HepG2 (cell line): Measurements from ENCODE around the gene RAB34. TPM values are rescaled to one million over a fixed set of nuclear protein-coding genes. Genes with fewer than 3 reads are reported as not detected.

Experiments used
- FOXK2 ChIP-seq: fragments of 450-650 bp; IDR thresholded peaks from 2 replicates; pipeline ENCODE4 v1.6.1; 2016
- FOXO1 ChIP-seq: sonication (generic); formaldehyde crosslinking; IDR thresholded peaks from 2 replicates; pipeline ENCODE4 v1.4.0; 2020; ENCODE audit warnings: missing genetic modification reagents
- HMGA1 ChIP-seq: sonication (generic); formaldehyde crosslinking; conservative IDR thresholded peaks from 2 replicates; pipeline ENCODE4 v1.4.0; 2020; ENCODE audit warnings: missing genetic modification reagents
- HOXA9 ChIP-seq: sonication (generic); formaldehyde crosslinking; IDR thresholded peaks from 2 replicates; pipeline ENCODE4 v1.8.1; 2022; ENCODE audit warnings: missing genetic modification reagents, mild to moderate bottlenecking, moderate library complexity, borderline replicate concordance
- SSRP1 ChIP-seq: IDR thresholded peaks from 2 replicates; pipeline ENCODE4 v1.6.1; 2016; ENCODE audit warnings: control low read depth
- ZBTB21 ChIP-seq: sonication (generic); formaldehyde crosslinking; IDR thresholded peaks from 2 replicates; pipeline ENCODE4 v1.4.0; 2020; ENCODE audit warnings: missing genetic modification reagents
- polyA plus RNA-seq, 8 experiments: library from polyadenylated mRNA; depleted of rRNA in 3 of 8; stranded (reverse) in 7 of 8; unstranded in 1 of 8; fragments of >200 nt; fragmentation: Illumina TruSeq in 4 of 8; extraction: Trizol in 4 of 8; gene quantifications; 2 replicates each; pipeline versions ENCODE4 v1.2.1 to v1.2.3, GENCODE V29; 2011 to 2016; ENCODE audit warnings: low read depth in 4 of 8, missing spikeins in 1 of 8, mixed read lengths in 1 of 8; ENCODE audit not compliant: insufficient read depth in 1 of 8
- total RNA-seq, 5 experiments: library from RNA; depleted of rRNA; stranded (reverse); fragments of >200 nt; fragmentation: Illumina TruSeq; extraction: Trizol; gene quantifications; 2 replicates each; pipeline ENCODE4 v1.2.3, GENCODE V29; 2016; ENCODE audit warnings: low read depth in 1 of 5
- TF ChIP-seq, protein P1 (sequence below): sonication (generic); formaldehyde crosslinking; IDR thresholded peaks from 2 replicates; pipeline ENCODE4 v1.4.0; 2020; ENCODE audit warnings: missing genetic modification reagents, low read depth, mild to moderate bottlenecking, borderline replicate concordance
- TF ChIP-seq, protein P2 (sequence below): sonication (generic); formaldehyde crosslinking; IDR thresholded peaks from 2 replicates; pipeline ENCODE4 v1.4.0; 2020; ENCODE audit warnings: mild to moderate bottlenecking, missing genetic modification reagents
- TF ChIP-seq, protein P3 (sequence below): IDR thresholded peaks from 2 replicates; pipeline ENCODE4 v1.6.1; 2016; ENCODE audit warnings: low read depth, control low read depth
- TF ChIP-seq, protein P4 (sequence below): IDR thresholded peaks from 2 replicates; pipeline ENCODE4 v1.6.1; 2016; ENCODE audit warnings: control low read depth
- TF ChIP-seq, protein P5 (sequence below): IDR thresholded peaks from 2 replicates; pipeline ENCODE4 v1.6.1; 2016
- TF ChIP-seq, protein P6 (sequence below): sonication (generic); formaldehyde crosslinking; IDR thresholded peaks from 2 replicates; pipeline ENCODE4 v1.4.0; 2020; ENCODE audit warnings: missing genetic modification reagents
- TF ChIP-seq, protein P7 (sequence below): sonication (generic); formaldehyde crosslinking; conservative IDR thresholded peaks from 2 replicates; pipeline ENCODE4 v1.4.0; 2020; ENCODE audit warnings: missing genetic modification reagents

Gene RAB34
- total and polyA plus RNA-seq, 2 of the 13 experiments (the other 11 are each of a cell fraction or from before 2014, with no cell fraction given), result 0.49 TPM; not detected in 1

DNA sequence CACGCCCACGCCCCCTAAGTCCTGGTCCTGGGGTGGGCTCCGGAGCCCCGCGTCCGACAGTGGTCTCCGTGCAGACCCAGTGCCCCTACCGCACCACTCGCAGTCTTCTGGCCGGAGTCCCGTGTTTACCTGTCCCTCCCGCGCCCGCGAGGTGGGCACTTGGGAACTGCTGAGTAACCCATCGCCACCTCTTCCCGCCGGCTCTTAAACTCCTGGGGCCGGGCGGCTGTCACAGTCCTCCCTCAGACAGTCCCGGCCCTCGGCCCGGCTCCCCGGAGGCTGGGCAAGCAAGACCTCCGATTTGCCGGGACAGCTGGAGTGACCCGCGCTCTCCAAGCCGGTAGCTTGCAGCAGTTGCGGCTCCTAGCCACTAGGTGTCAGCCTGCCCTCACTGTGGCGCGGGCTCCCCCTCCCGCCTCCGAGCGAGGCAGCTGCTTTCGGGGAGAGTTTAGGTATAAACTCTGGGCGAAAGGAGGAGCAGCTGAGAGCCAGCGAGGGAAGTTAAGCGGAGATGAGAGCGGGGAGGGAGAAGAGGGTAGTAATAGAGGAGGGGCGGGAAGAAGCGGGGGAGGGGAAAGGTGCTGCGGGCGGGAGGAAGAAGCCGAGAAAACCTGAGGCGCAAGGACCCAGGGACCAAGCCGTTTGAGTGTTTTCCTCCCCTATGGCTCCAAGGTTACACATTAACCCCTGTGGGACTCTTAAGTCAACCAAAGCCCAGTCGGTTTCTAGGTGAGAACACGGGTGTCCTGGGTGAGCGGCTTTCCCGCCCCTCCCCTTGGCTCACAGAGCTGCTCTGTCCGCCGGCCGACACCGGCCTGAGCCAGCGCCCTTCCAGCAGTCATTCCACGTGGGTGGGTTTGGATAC is 9.2 kb upstream of the RAB34 start (continued):
- TF ChIP-seq, protein P1, sequence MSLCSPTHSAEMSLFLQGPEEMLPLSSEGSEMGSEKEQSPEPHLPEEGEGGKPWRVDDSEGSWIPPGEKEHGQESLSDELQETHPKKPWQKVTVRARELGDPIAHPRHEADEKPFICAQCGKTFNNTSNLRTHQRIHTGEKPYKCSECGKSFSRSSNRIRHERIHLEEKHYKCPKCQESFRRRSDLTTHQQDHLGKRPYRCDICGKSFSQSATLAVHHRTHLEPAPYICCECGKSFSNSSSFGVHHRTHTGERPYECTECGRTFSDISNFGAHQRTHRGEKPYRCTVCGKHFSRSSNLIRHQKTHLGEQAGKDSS (CRISPR knock-in tag), result no peak; the same call in none of the 2 replicates
- TF ChIP-seq FOXO1 (CRISPR knock-in tag), result no peak; the same call in 1 of the 2 replicates
- TF ChIP-seq, protein P2, sequence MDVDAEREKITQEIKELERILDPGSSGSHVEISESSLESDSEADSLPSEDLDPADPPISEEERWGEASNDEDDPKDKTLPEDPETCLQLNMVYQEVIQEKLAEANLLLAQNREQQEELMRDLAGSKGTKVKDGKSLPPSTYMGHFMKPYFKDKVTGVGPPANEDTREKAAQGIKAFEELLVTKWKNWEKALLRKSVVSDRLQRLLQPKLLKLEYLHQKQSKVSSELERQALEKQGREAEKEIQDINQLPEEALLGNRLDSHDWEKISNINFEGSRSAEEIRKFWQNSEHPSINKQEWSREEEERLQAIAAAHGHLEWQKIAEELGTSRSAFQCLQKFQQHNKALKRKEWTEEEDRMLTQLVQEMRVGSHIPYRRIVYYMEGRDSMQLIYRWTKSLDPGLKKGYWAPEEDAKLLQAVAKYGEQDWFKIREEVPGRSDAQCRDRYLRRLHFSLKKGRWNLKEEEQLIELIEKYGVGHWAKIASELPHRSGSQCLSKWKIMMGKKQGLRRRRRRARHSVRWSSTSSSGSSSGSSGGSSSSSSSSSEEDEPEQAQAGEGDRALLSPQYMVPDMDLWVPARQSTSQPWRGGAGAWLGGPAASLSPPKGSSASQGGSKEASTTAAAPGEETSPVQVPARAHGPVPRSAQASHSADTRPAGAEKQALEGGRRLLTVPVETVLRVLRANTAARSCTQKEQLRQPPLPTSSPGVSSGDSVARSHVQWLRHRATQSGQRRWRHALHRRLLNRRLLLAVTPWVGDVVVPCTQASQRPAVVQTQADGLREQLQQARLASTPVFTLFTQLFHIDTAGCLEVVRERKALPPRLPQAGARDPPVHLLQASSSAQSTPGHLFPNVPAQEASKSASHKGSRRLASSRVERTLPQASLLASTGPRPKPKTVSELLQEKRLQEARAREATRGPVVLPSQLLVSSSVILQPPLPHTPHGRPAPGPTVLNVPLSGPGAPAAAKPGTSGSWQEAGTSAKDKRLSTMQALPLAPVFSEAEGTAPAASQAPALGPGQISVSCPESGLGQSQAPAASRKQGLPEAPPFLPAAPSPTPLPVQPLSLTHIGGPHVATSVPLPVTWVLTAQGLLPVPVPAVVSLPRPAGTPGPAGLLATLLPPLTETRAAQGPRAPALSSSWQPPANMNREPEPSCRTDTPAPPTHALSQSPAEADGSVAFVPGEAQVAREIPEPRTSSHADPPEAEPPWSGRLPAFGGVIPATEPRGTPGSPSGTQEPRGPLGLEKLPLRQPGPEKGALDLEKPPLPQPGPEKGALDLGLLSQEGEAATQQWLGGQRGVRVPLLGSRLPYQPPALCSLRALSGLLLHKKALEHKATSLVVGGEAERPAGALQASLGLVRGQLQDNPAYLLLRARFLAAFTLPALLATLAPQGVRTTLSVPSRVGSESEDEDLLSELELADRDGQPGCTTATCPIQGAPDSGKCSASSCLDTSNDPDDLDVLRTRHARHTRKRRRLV (CRISPR knock-in tag), result no peak
- TF ChIP-seq, protein P3, sequence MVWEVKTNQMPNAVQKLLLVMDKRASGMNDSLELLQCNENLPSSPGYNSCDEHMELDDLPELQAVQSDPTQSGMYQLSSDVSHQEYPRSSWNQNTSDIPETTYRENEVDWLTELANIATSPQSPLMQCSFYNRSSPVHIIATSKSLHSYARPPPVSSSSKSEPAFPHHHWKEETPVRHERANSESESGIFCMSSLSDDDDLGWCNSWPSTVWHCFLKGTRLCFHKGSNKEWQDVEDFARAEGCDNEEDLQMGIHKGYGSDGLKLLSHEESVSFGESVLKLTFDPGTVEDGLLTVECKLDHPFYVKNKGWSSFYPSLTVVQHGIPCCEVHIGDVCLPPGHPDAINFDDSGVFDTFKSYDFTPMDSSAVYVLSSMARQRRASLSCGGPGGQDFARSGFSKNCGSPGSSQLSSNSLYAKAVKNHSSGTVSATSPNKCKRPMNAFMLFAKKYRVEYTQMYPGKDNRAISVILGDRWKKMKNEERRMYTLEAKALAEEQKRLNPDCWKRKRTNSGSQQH (CRISPR knock-in tag), result peak; percentile 48; the same call in 1 of the 2 replicates
- TF ChIP-seq FOXK2, result no peak
- TF ChIP-seq SSRP1, result no peak
- TF ChIP-seq, protein P4, sequence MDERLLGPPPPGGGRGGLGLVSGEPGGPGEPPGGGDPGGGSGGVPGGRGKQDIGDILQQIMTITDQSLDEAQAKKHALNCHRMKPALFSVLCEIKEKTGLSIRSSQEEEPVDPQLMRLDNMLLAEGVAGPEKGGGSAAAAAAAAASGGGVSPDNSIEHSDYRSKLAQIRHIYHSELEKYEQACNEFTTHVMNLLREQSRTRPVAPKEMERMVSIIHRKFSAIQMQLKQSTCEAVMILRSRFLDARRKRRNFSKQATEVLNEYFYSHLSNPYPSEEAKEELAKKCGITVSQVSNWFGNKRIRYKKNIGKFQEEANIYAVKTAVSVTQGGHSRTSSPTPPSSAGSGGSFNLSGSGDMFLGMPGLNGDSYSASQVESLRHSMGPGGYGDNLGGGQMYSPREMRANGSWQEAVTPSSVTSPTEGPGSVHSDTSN (CRISPR knock-in tag), result 0 out of 2 replicates have a peak, but pooled peaks have one; percentile 8
- TF ChIP-seq, protein P5, sequence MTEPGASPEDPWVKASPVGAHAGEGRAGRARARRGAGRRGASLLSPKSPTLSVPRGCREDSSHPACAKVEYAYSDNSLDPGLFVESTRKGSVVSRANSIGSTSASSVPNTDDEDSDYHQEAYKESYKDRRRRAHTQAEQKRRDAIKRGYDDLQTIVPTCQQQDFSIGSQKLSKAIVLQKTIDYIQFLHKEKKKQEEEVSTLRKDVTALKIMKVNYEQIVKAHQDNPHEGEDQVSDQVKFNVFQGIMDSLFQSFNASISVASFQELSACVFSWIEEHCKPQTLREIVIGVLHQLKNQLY (CRISPR knock-in tag), result peak; percentile 41; the same call in 1 of the 2 replicates
- TF ChIP-seq, protein P6, sequence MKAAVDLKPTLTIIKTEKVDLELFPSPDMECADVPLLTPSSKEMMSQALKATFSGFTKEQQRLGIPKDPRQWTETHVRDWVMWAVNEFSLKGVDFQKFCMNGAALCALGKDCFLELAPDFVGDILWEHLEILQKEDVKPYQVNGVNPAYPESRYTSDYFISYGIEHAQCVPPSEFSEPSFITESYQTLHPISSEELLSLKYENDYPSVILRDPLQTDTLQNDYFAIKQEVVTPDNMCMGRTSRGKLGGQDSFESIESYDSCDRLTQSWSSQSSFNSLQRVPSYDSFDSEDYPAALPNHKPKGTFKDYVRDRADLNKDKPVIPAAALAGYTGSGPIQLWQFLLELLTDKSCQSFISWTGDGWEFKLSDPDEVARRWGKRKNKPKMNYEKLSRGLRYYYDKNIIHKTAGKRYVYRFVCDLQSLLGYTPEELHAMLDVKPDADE (CRISPR knock-in tag), result no peak
- TF ChIP-seq ZBTB21 (CRISPR knock-in tag), result no peak
- TF ChIP-seq HMGA1 (CRISPR knock-in tag), result no peak
- TF ChIP-seq HOXA9 (CRISPR knock-in tag), result no peak
- TF ChIP-seq, protein P7, sequence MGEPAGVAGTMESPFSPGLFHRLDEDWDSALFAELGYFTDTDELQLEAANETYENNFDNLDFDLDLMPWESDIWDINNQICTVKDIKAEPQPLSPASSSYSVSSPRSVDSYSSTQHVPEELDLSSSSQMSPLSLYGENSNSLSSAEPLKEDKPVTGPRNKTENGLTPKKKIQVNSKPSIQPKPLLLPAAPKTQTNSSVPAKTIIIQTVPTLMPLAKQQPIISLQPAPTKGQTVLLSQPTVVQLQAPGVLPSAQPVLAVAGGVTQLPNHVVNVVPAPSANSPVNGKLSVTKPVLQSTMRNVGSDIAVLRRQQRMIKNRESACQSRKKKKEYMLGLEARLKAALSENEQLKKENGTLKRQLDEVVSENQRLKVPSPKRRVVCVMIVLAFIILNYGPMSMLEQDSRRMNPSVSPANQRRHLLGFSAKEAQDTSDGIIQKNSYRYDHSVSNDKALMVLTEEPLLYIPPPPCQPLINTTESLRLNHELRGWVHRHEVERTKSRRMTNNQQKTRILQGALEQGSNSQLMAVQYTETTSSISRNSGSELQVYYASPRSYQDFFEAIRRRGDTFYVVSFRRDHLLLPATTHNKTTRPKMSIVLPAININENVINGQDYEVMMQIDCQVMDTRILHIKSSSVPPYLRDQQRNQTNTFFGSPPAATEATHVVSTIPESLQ (CRISPR knock-in tag), result 0 out of 2 replicates have a peak, but pooled peaks have one; percentile 41
